Ectodermal cell (in vitro differentiated cells): ENCODE data around the gene TBC1D14.
"Not testable (repeated sequence)": the region's sequence is repeated elsewhere in the genome, so short reads cannot be mapped to it uniquely, and the experiment has no call there.

ENCODE experiments used
- H3K27ac ChIP-seq: 2 replicates; pipeline ENCODE4 v1.7.0; 2013; ENCODE audit warnings: mild to moderate bottlenecking, low read depth, low read length; ENCODE audit not compliant: insufficient read depth, poor library complexity, severe bottlenecking
- H3K27me3 ChIP-seq: 2 replicates; pipeline ENCODE4 v1.7.0; 2013; ENCODE audit warnings: mild to moderate bottlenecking, low read length; ENCODE audit not compliant: insufficient read depth, control insufficient read depth, poor library complexity, severe bottlenecking
- H3K36me3 ChIP-seq: one replicate; pipeline ENCODE4 v1.7.0; 2013; ENCODE audit warnings: low read length; ENCODE audit not compliant: control insufficient read depth, insufficient read depth
- H3K4me1 ChIP-seq: one replicate; pipeline ENCODE4 v1.7.0; 2013; ENCODE audit warnings: low read length; ENCODE audit not compliant: control insufficient read depth, insufficient read depth
- H3K4me3 ChIP-seq: 2 replicates; pipeline ENCODE4 v1.7.0; 2013; ENCODE audit warnings: low read depth, low read length, control low read depth; ENCODE audit not compliant: insufficient read depth
- H3K9me3 ChIP-seq: 2 replicates; pipeline ENCODE4 v1.7.0; 2013; ENCODE audit warnings: mild to moderate bottlenecking, low read length, moderate library complexity; ENCODE audit not compliant: control insufficient read depth
- WGBS, 2 experiments: methylation state at CpG; one replicate each; pipeline ENCODE4 v1.1.7; 2013; ENCODE audit warnings: missing lambda C conversion rate in 2 of 2; 5-methylcytosine and 5-hydroxymethylcytosine counted together

TBC1D14 gene

GRCh38 chr4:6890358-6890757, 19.3 kb upstream of the TBC1D14 start:
- 91 to 93% methylated on average over 3 of the region's 3 CpGs for WGBS, 2 experiments

GRCh38 chr4:6890971-6891370, 18.7 kb upstream of the TBC1D14 start:
- WGBS, 2 experiments = 95% methylated on average over 9 of the region's 9 CpGs

More at GRCh38 chr4:6890358-6890757, 19.3 kb upstream of the TBC1D14 start:
- Histone ChIP-seq H3K27me3 (no peaks in the 10 kb centered on the region), H3K36me3 (no peaks in the 10 kb centered on the region), H3K4me1 (peaks cover 13% of the 10 kb centered on the region), H3K4me3 (no peak overlapping the region), H3K27ac (no peak overlapping the region), H3K9me3 (no peaks in the 10 kb centered on the region)

GRCh38 chr4:6891436-6892170, 18.0 kb upstream of the TBC1D14 start:
- H3K4me3 ChIP-seq = no peak overlapping the region
- H3K36me3 ChIP-seq = no peaks in the 10 kb centered on the region
- H3K4me1 ChIP-seq = peaks cover 13% of the 10 kb centered on the region
- H3K9me3 ChIP-seq = no peaks in the 10 kb centered on the region
- H3K27ac ChIP-seq = no peak overlapping the region
- 90 to 91% methylated on average over 10 of the region's 10 CpGs for WGBS, 2 experiments
- H3K27me3 ChIP-seq = no peaks in the 10 kb centered on the region

More at GRCh38 chr4:6890971-6891370, 18.7 kb upstream of the TBC1D14 start:
- not testable (repeated sequence) for H3K27ac ChIP-seq, H3K36me3 ChIP-seq, H3K9me3 ChIP-seq, H3K27me3 ChIP-seq, H3K4me3 ChIP-seq
- H3K4me1 ChIP-seq = peaks cover 13% of the 10 kb centered on the region

- H3K36me3 ChIP-seq = no peaks in the 10 kb centered on the region
- peaks cover 13% of the 10 kb centered on the region for H3K4me1 ChIP-seq
- WGBS, 2 experiments = 68 to 69% methylated on average over 20 of the region's 20 CpGs
- H3K27me3 ChIP-seq = no peaks in the 10 kb centered on the region
- no peaks in the 10 kb centered on the region for H3K9me3 ChIP-seq
- H3K27ac ChIP-seq = no peak overlapping the region
- no peak overlapping the region for H3K4me3 ChIP-seq
These were observed 17.3 kb upstream of the TBC1D14 start for GRCh38 chr4:6892190-6892908.

- Histone ChIP-seq H3K4me1 (peaks cover 13% of the 10 kb centered on the region), H3K36me3 (no peaks in the 10 kb centered on the region), H3K4me3 (no peak overlapping the region), H3K27me3 (no peaks in the 10 kb centered on the region), H3K27ac (no peak overlapping the region), H3K9me3 (no peaks in the 10 kb centered on the region)
- WGBS, 2 experiments = 78 to 79% methylated on average over 6 of the region's 6 CpGs
These were observed 16.8 kb upstream of the TBC1D14 start for GRCh38 chr4:6892909-6893202.

GRCh38 chr4:6893449-6894085, 16.1 kb upstream of the TBC1D14 start:
- Histone ChIP-seq H3K27ac (no peak overlapping the region), H3K36me3 (no peaks in the 10 kb centered on the region), H3K4me3 (no peak overlapping the region), H3K9me3 (no peaks in the 10 kb centered on the region), H3K27me3 (no peaks in the 10 kb centered on the region), H3K4me1 (peaks cover 6% of the 10 kb centered on the region)
- WGBS, 2 experiments = 90 to 96% methylated on average over 7 of the region's 7 CpGs

- H3K4me1 ChIP-seq = peaks cover 6% of the 10 kb centered on the region
- H3K4me3 ChIP-seq = no peak overlapping the region
- no peaks in the 10 kb centered on the region for H3K27me3 ChIP-seq
- H3K36me3 ChIP-seq = no peaks in the 10 kb centered on the region
- H3K9me3 ChIP-seq = no peaks in the 10 kb centered on the region
- 88 to 92% methylated on average over 3 of the region's 3 CpGs for WGBS, 2 experiments
- no peak overlapping the region for H3K27ac ChIP-seq
These were observed 15.5 kb upstream of the TBC1D14 start for GRCh38 chr4:6894086-6894478.

GRCh38 chr4:6894528-6895498, 14.8 kb upstream of the TBC1D14 start:
- H3K4me3 ChIP-seq = no peak overlapping the region
- H3K27me3 ChIP-seq = no peaks in the 10 kb centered on the region
- no peaks in the 10 kb centered on the region for H3K9me3 ChIP-seq
- peaks cover 6% of the 10 kb centered on the region for H3K4me1 ChIP-seq
- H3K36me3 ChIP-seq = no peaks in the 10 kb centered on the region
- H3K27ac ChIP-seq = no peak overlapping the region
- 88 to 89% methylated on average over 29 of the region's 29 CpGs for WGBS, 2 experiments

GRCh38 chr4:6896035-6896434, 13.6 kb upstream of the TBC1D14 start:
- H3K4me1 ChIP-seq = peaks cover 6% of the 10 kb centered on the region
- no peaks in the 10 kb centered on the region for H3K9me3 ChIP-seq
- H3K36me3 ChIP-seq = no peaks in the 10 kb centered on the region
- H3K4me3 ChIP-seq = no peak overlapping the region
- H3K27ac ChIP-seq = no peak overlapping the region
- no peaks in the 10 kb centered on the region for H3K27me3 ChIP-seq
- 60 to 65% methylated on average over 2 of the region's 5 CpGs for WGBS, 2 experiments
